ENCODE data around the gene ZNF577.
"Not testable (repeated sequence)": the region's sequence is repeated elsewhere in the genome, so short reads cannot be mapped to it uniquely, and the experiment has no call there.

ZNF577 gene

GRCh38 chr19:51905639-51906038 lies 17.9 kb upstream of the ZNF577 start:
- Histone ChIP-seq H3K4me3 (ENCODE audit: low read length) (peak overlapping the region; percentile 93), H3K36me3 (ENCODE audit: insufficient read depth, low read depth, low read length) (peaks cover 27% of the 10 kb centered on the region), H3K9ac (ENCODE audit: low read depth, low read length) (peak overlapping the region; percentile 98), H3K9me3 (ENCODE audit: insufficient read depth, low read depth, low read length) (peaks cover 37% of the 10 kb centered on the region), H3K4me1 (ENCODE audit: insufficient read depth, low read length) (peaks cover 21% of the 10 kb centered on the region), H3K27ac (ENCODE audit: low read length) (peak overlapping the region; percentile 97)
- H3K27me3 ChIP-seq (ENCODE audit: insufficient read depth, low read length): not testable (repeated sequence)

- Histone ChIP-seq H3K9ac (ENCODE audit: low read depth, low read length) (peak overlapping the region; percentile 98), H3K27ac (ENCODE audit: low read length) (peak overlapping the region; percentile 97), H3K36me3 (ENCODE audit: insufficient read depth, low read depth, low read length) (peaks cover 31% of the 10 kb centered on the region), H3K4me3 (ENCODE audit: low read length) (peak overlapping the region; percentile 93), H3K9me3 (ENCODE audit: insufficient read depth, low read depth, low read length) (peaks cover 39% of the 10 kb centered on the region), H3K4me1 (ENCODE audit: insufficient read depth, low read length) (peaks cover 21% of the 10 kb centered on the region), H3K27me3 (ENCODE audit: insufficient read depth, low read length) (no peaks in the 10 kb centered on the region)
These were observed 17.5 kb upstream of the ZNF577 start for GRCh38 chr19:51905206-51905605.

- H3K36me3 ChIP-seq (ENCODE audit: insufficient read depth, low read depth, low read length): peaks cover 38% of the 10 kb centered on the region
- H3K9me3 ChIP-seq (ENCODE audit: insufficient read depth, low read depth, low read length): peaks cover 40% of the 10 kb centered on the region
- peaks cover 21% of the 10 kb centered on the region for H3K4me1 ChIP-seq (ENCODE audit: insufficient read depth, low read length)
- H3K9ac ChIP-seq (ENCODE audit: low read depth, low read length): peak within 1 kb of the TSS; percentile 98
- H3K27ac ChIP-seq (ENCODE audit: low read length): peak within 1 kb of the TSS; percentile 97
- H3K4me3 ChIP-seq (ENCODE audit: low read length): peak within 1 kb of the TSS; percentile 93
- no peaks in the 10 kb centered on the region for H3K27me3 ChIP-seq (ENCODE audit: insufficient read depth, low read length)
These were observed 16.8 kb upstream of the ZNF577 start, which contains the start of gene ZNF649 for GRCh38 chr19:51904331-51905165. ZNF649 (minus strand) TSS chr19:51905017; CDS start chr19:51900107, 4,910 bp downstream.

GRCh38 chr19:51903192-51903591 lies 15.4 kb upstream of the ZNF577 start:
- H3K36me3 ChIP-seq (ENCODE audit: insufficient read depth, low read depth, low read length): peaks cover 51% of the 10 kb centered on the region
- H3K9ac ChIP-seq (ENCODE audit: low read depth, low read length): peak overlapping the region; percentile 98; the same call in 1 of the 2 replicates
- peaks cover 16% of the 10 kb centered on the region for H3K4me1 ChIP-seq (ENCODE audit: insufficient read depth, low read length)
- peak overlapping the region; percentile 93 for H3K4me3 ChIP-seq (ENCODE audit: low read length)
- peaks cover 53% of the 10 kb centered on the region for H3K9me3 ChIP-seq (ENCODE audit: insufficient read depth, low read depth, low read length)
- peak overlapping the region; percentile 85 for H3K27ac ChIP-seq (ENCODE audit: low read length)
- H3K27me3 ChIP-seq (ENCODE audit: insufficient read depth, low read length): no peaks in the 10 kb centered on the region

- Histone ChIP-seq H3K9ac (ENCODE audit: low read depth, low read length) (peak overlapping the region; percentile 98; the same call in 1 of the 2 replicates), H3K27ac (ENCODE audit: low read length) (no peak overlapping the region), H3K4me3 (ENCODE audit: low read length) (peak overlapping the region; percentile 93), H3K27me3 (ENCODE audit: insufficient read depth, low read length) (no peaks in the 10 kb centered on the region), H3K36me3 (ENCODE audit: insufficient read depth, low read depth, low read length) (peaks cover 64% of the 10 kb centered on the region), H3K9me3 (ENCODE audit: insufficient read depth, low read depth, low read length) (peaks cover 62% of the 10 kb centered on the region), H3K4me1 (ENCODE audit: insufficient read depth, low read length) (peaks cover 10% of the 10 kb centered on the region)
These were observed 14.1 kb upstream of the ZNF577 start for GRCh38 chr19:51901860-51902259.

GRCh38 chr19:51891193-51891747 lies 3.5 kb upstream of the ZNF577 start:
- Histone ChIP-seq H3K36me3 (ENCODE audit: insufficient read depth, low read depth, low read length) (peaks cover 80% of the 10 kb centered on the region), H3K4me1 (ENCODE audit: insufficient read depth, low read length) (no peaks in the 10 kb centered on the region), H3K9ac (ENCODE audit: low read depth, low read length) (no peak overlapping the region), H3K4me3 (ENCODE audit: low read length) (peak overlapping the region; percentile 10; the same call in 1 of the 2 replicates), H3K9me3 (ENCODE audit: insufficient read depth, low read depth, low read length) (peaks cover 72% of the 10 kb centered on the region), H3K27ac (ENCODE audit: low read length) (no peak overlapping the region), H3K27me3 (ENCODE audit: insufficient read depth, low read length) (no peaks in the 10 kb centered on the region)

GRCh38 chr19:51889934-51890333 lies 2.2 kb upstream of the ZNF577 start:
- no peak overlapping the region for H3K27ac ChIP-seq (ENCODE audit: low read length)
- H3K27me3 ChIP-seq (ENCODE audit: insufficient read depth, low read length): no peaks in the 10 kb centered on the region
- no peak overlapping the region for H3K4me3 ChIP-seq (ENCODE audit: low read length)
- H3K4me1 ChIP-seq (ENCODE audit: insufficient read depth, low read length): no peaks in the 10 kb centered on the region
- H3K9me3 ChIP-seq (ENCODE audit: insufficient read depth, low read depth, low read length): peaks cover 67% of the 10 kb centered on the region
- no peak overlapping the region for H3K9ac ChIP-seq (ENCODE audit: low read depth, low read length)
- peaks cover 79% of the 10 kb centered on the region for H3K36me3 ChIP-seq (ENCODE audit: insufficient read depth, low read depth, low read length)

GRCh38 chr19:51884713-51885112 lies 3.0 kb downstream of the ZNF577 start:
- H3K4me1 ChIP-seq (ENCODE audit: insufficient read depth, low read length): no peaks in the 10 kb centered on the region
- peaks cover 58% of the 10 kb centered on the region for H3K36me3 ChIP-seq (ENCODE audit: insufficient read depth, low read depth, low read length)
- no peak overlapping the region for H3K4me3 ChIP-seq (ENCODE audit: low read length)
- H3K27ac ChIP-seq (ENCODE audit: low read length): no peak overlapping the region
- no peaks in the 10 kb centered on the region for H3K27me3 ChIP-seq (ENCODE audit: insufficient read depth, low read length)
- peaks cover 25% of the 10 kb centered on the region for H3K9me3 ChIP-seq (ENCODE audit: insufficient read depth, low read depth, low read length)
- H3K9ac ChIP-seq (ENCODE audit: low read depth, low read length): no peak overlapping the region

GRCh38 chr19:51882518-51882917 lies 5.2 kb downstream of the ZNF577 start:
- H3K27me3 ChIP-seq (ENCODE audit: insufficient read depth, low read length): no peaks in the 10 kb centered on the region
- H3K27ac ChIP-seq (ENCODE audit: low read length): no peak overlapping the region
- peaks cover 66% of the 10 kb centered on the region for H3K36me3 ChIP-seq (ENCODE audit: insufficient read depth, low read depth, low read length)
- peaks cover 34% of the 10 kb centered on the region for H3K9me3 ChIP-seq (ENCODE audit: insufficient read depth, low read depth, low read length)
- H3K9ac ChIP-seq (ENCODE audit: low read depth, low read length): no peak overlapping the region
- H3K4me1 ChIP-seq (ENCODE audit: insufficient read depth, low read length): no peaks in the 10 kb centered on the region
- H3K4me3 ChIP-seq (ENCODE audit: low read length): no peak overlapping the region

GRCh38 chr19:51873097-51873496 lies 14.7 kb downstream of the ZNF577 start:
- Histone ChIP-seq H3K27ac (ENCODE audit: low read length) (no peak overlapping the region), H3K36me3 (ENCODE audit: insufficient read depth, low read depth, low read length) (peaks cover 91% of the 10 kb centered on the region), H3K4me3 (ENCODE audit: low read length) (peak overlapping the region; percentile 44), H3K4me1 (ENCODE audit: insufficient read depth, low read length) (no peaks in the 10 kb centered on the region), H3K27me3 (ENCODE audit: insufficient read depth, low read length) (no peaks in the 10 kb centered on the region), H3K9ac (ENCODE audit: low read depth, low read length) (no peak overlapping the region), H3K9me3 (ENCODE audit: insufficient read depth, low read depth, low read length) (peaks cover 98% of the 10 kb centered on the region)

- Histone ChIP-seq H3K9me3 (ENCODE audit: insufficient read depth, low read depth, low read length) (peaks cover 96% of the 10 kb centered on the region), H3K4me3 (ENCODE audit: low read length) (peak overlapping the region; percentile 33; the same call in 1 of the 2 replicates), H3K27me3 (ENCODE audit: insufficient read depth, low read length) (no peaks in the 10 kb centered on the region), H3K9ac (ENCODE audit: low read depth, low read length) (no peak overlapping the region), H3K4me1 (ENCODE audit: insufficient read depth, low read length) (no peaks in the 10 kb centered on the region), H3K27ac (ENCODE audit: low read length) (no peak overlapping the region), H3K36me3 (ENCODE audit: insufficient read depth, low read depth, low read length) (peaks cover 88% of the 10 kb centered on the region)
These were observed 25.7 kb downstream of the ZNF577 start for GRCh38 chr19:51861870-51862622.
